Measurements from ENCODE around the gene CXXC5. TPM values are rescaled to one million over a fixed set of nuclear protein-coding genes. Genes with fewer than 3 reads are reported as not detected.

CXXC5 gene
- total and polyA plus RNA-seq, 9 of the 15 experiments (the other 6 are each of a cell fraction or from before 2014, with no cell fraction given) = 1.9 to 123 (median 45.8) TPM

DNA sequence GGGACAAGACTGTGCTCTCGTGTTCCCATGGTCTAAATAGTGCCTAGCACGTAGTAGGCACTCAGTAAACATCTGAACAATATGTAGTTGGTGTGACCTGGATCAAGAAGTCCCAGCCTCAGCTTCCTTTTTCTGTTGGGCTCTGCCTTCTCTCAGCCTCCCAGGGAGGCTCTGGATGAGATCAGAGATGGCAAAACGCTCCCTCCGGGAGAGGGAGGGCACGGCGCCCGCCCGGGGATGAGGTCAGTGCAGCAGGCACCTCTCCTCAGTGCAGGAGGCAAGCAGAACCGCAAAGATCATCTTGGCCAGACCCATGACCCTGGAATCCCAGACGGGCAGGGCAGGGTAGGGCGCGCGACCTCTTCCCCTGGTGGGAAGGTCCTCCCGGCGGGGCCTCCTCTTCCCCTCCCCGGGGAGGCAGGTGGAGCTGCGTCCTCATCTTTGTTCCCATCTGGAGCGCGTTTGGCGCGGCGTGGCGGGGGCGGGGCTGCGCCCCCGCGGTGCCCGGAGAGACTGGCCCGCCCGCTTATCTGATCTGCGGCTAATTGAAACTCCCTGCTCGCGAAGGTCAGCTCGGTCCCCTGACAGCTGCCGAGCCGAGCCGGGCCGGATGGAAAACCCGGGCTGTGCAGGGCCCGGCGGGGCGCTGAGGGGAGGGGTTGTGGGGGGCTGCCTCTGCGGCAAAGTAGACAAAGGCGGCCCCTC lies 60.9 kb downstream of the CXXC5 start (continued):
- TF ChIP-seq POLR2H (tag; IDR thresholded peaks at IDR 0.05; ENCODE audit: low read depth) = no peak
- peak; percentile 54 for TF ChIP-seq FIP1L1 (IDR thresholded peaks at IDR 0.05; ENCODE audit: low read depth, low read length, poor library complexity, severe bottlenecking)
- TF ChIP-seq KDM4B (IDR thresholded peaks at IDR 0.05; ENCODE audit: borderline replicate concordance in 2 of 2, low read depth in 1 of 2) = peak in 1 of 2 experiments; percentile 72; a peak in 1 of 4 replicates
- TF ChIP-seq, protein P1, sequence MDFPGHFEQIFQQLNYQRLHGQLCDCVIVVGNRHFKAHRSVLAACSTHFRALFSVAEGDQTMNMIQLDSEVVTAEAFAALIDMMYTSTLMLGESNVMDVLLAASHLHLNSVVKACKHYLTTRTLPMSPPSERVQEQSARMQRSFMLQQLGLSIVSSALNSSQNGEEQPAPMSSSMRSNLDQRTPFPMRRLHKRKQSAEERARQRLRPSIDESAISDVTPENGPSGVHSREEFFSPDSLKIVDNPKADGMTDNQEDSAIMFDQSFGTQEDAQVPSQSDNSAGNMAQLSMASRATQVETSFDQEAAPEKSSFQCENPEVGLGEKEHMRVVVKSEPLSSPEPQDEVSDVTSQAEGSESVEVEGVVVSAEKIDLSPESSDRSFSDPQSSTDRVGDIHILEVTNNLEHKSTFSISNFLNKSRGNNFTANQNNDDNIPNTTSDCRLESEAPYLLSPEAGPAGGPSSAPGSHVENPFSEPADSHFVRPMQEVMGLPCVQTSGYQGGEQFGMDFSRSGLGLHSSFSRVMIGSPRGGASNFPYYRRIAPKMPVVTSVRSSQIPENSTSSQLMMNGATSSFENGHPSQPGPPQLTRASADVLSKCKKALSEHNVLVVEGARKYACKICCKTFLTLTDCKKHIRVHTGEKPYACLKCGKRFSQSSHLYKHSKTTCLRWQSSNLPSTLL (IDR thresholded peaks at IDR 0.05) = no peak
- TF ChIP-seq, protein P2, sequence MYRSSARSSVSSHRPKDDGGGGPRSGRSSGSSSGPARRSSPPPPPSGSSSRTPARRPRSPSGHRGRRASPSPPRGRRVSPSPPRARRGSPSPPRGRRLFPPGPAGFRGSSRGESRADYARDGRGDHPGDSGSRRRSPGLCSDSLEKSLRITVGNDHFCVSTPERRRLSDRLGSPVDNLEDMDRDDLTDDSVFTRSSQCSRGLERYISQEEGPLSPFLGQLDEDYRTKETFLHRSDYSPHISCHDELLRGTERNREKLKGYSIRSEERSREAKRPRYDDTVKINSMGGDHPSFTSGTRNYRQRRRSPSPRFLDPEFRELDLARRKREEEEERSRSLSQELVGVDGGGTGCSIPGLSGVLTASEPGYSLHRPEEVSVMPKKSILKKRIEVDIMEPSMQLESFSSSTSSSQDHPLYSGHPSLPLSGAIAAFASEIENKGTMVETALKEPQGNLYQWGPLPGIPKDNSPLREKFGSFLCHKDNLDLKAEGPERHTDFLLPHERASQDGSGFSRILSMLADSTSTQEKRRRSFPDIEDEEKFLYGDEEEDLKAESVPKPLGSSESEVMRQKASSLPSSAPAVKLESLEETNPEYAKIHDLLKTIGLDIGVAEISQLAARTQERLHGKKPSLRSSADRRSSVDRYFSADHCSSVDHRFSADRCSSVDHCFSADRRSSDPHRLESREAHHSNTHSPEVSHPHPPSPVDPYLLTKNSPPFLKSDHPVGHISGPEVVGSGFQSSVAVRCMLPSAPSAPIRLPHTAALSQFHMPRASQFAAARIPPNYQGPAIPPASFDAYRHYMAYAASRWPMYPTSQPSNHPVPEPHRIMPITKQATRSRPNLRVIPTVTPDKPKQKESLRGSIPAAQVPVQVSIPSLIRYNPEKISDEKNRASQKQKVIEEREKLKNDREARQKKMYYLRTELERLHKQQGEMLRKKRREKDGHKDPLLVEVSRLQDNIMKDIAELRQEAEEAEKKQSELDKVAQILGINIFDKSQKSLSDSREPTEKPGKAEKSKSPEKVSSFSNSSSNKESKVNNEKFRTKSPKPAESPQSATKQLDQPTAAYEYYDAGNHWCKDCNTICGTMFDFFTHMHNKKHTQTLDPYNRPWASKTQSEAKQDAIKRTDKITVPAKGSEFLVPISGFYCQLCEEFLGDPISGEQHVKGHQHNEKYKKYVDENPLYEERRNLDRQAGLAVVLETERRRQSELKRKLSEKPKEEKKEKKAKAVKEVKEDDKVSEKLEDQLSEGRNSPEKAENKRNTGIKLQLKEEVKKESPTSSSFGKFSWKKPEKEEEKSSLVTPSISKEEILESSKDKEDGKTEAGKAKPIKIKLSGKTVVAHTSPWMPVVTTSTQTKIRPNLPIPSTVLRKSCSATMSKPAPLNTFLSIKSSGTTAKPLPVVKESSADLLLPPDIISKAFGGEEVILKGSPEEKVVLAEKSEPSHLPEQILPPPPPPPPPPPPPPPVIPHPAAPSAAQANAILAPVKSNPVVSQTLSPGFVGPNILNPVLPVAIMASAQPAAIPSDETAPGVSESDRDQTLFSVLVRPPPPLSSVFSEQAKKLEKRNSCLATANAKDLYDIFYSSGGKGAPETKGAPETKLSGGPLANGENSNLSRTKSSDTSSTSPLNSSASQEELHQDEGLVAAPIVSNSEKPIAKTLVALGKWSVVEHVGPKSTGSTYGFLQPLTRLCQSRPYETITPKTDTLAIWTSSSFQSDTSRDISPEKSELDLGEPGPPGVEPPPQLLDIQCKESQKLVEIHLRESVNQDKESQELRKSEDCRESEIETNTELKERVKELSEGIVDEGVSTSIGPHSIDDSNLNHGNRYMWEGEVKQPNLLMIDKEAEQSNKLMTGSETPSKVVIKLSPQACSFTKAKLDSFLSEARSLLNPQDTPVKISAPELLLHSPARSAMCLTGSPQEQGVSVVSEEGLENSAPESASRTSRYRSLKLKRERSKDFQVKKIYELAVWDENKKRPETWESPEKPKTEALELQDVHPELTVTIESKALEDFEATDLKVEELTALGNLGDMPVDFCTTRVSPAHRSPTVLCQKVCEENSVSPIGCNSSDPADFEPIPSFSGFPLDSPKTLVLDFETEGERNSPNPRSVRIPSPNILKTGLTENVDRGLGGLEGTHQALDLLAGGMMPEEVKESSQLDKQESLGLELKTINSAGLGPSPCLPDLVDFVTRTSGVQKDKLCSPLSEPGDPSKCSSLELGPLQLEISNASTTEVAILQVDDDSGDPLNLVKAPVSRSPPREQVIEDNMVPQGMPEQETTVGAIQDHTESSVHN (IDR thresholded peaks at IDR 0.05; ENCODE audit: borderline replicate concordance in 1 of 2, low read depth in 1 of 2) = no peak
- TF ChIP-seq TEAD2 (tag; IDR thresholded peaks at IDR 0.05) = no peak
- no peak for TF ChIP-seq ZNF79 (CRISPR knock-in tag; IDR thresholded peaks at IDR 0.05; ENCODE audit: low read depth)
- TF ChIP-seq RUNX1 (IDR thresholded peaks at IDR 0.05; ENCODE audit: low read depth) = 0 out of 2 replicates have a peak, but pooled peaks have one; percentile 27
- TF ChIP-seq, protein P3, sequence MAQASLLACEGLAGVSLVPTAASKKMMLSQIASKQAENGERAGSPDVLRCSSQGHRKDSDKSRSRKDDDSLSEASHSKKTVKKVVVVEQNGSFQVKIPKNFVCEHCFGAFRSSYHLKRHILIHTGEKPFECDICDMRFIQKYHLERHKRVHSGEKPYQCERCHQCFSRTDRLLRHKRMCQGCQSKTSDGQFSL (CRISPR knock-in tag; IDR thresholded peaks at IDR 0.05) = no peak
- TF ChIP-seq, protein P3 (tag; IDR thresholded peaks at IDR 0.05) = peak in 1 of 2 experiments; percentile 11; a peak in 1 of 4 replicates
- no peak for TF ChIP-seq KLF1 (tag; IDR thresholded peaks at IDR 0.05)
- no peak for TF ChIP-seq IFI16 (CRISPR knock-in tag; IDR thresholded peaks at IDR 0.05)
- TF ChIP-seq, protein P4, sequence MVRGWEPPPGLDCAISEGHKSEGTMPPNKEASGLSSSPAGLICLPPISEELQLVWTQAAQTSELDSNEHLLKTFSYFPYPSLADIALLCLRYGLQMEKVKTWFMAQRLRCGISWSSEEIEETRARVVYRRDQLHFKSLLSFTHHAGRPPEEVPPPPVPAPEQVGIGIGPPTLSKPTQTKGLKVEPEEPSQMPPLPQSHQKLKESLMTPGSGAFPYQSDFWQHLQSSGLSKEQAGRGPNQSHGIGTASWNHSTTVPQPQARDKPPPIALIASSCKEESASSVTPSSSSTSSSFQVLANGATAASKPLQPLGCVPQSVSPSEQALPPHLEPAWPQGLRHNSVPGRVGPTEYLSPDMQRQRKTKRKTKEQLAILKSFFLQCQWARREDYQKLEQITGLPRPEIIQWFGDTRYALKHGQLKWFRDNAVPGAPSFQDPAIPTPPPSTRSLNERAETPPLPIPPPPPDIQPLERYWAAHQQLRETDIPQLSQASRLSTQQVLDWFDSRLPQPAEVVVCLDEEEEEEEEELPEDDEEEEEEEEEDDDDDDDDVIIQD (CRISPR knock-in tag; IDR thresholded peaks at IDR 0.05) = no peak
- TF ChIP-seq ESRRA (IDR thresholded peaks at IDR 0.05; ENCODE audit: borderline replicate concordance, low read depth) = peak; percentile 76

Measured in K562 (cell line).